NCI-H2081 treated with DMSO at 0.1 percent for 48 hours (cell line): Measurements from ENCODE around the gene NLGN1.

Experiments used
- DNase-seq: peaks from one replicate; lab custom pipeline; 2025; lab: John Stamatoyannopoulos, UW

Gene NLGN1

GRCh38 chr3:173709026-173709425, 311.5 kb downstream of the NLGN1 start:
- DNase-seq, result no peak

- no peak for DNase-seq
Measured at GRCh38 chr3:173711619-173712018, 314.1 kb downstream of the NLGN1 start.

GRCh38 chr3:173719585-173719984, 322.0 kb downstream of the NLGN1 start:
- no peak for DNase-seq

GRCh38 chr3:173725507-173725906, 328.0 kb downstream of the NLGN1 start:
- no peak for DNase-seq

- DNase-seq, result no peak
Measured at GRCh38 chr3:173730391-173730790, 332.8 kb downstream of the NLGN1 start.

- no peak for DNase-seq
Measured at GRCh38 chr3:173732237-173732636, 334.7 kb downstream of the NLGN1 start.

- DNase-seq, result no peak
Measured at GRCh38 chr3:173733029-173733652, 335.6 kb downstream of the NLGN1 start.

GRCh38 chr3:173734473-173734872, 336.9 kb downstream of the NLGN1 start:
- no peak for DNase-seq

GRCh38 chr3:173734895-173735294, 337.4 kb downstream of the NLGN1 start:
- DNase-seq, result no peak

- no peak for DNase-seq
Measured at GRCh38 chr3:173735841-173736240, 338.3 kb downstream of the NLGN1 start.

GRCh38 chr3:173737167-173737808, 339.7 kb downstream of the NLGN1 start:
- DNase-seq, result no peak

- no peak for DNase-seq
Measured at GRCh38 chr3:173739726-173740125, 342.2 kb downstream of the NLGN1 start.

- DNase-seq, result no peak
Measured at GRCh38 chr3:173742491-173742890, 344.9 kb downstream of the NLGN1 start.

GRCh38 chr3:173743111-173743510, 345.6 kb downstream of the NLGN1 start:
- no peak for DNase-seq

- DNase-seq, result no peak
Measured at GRCh38 chr3:173743516-173743915, 346.0 kb downstream of the NLGN1 start.

- DNase-seq, result no peak
Measured at GRCh38 chr3:173744479-173744878, 346.9 kb downstream of the NLGN1 start.

- DNase-seq, result no peak
Measured at GRCh38 chr3:173744895-173745294, 347.4 kb downstream of the NLGN1 start.

- DNase-seq, result no peak
Measured at GRCh38 chr3:173745952-173746682, 348.6 kb downstream of the NLGN1 start.

GRCh38 chr3:173747427-173747826, 349.9 kb downstream of the NLGN1 start:
- DNase-seq, result no peak

GRCh38 chr3:173748105-173748504, 350.6 kb downstream of the NLGN1 start:
- no peak for DNase-seq

GRCh38 chr3:173750095-173750494, 352.6 kb downstream of the NLGN1 start:
- no peak for DNase-seq

GRCh38 chr3:173750591-173750990, 353.0 kb downstream of the NLGN1 start:
- DNase-seq, result no peak

- no peak for DNase-seq
Measured at GRCh38 chr3:173753593-173753992, 356.0 kb downstream of the NLGN1 start.
